ENCODE results near the gene GATAD2A.

The GATAD2A gene

GRCh38 chr19:19490214-19490968, 84.9 kb downstream of the GATAD2A start:
- DNase-seq (ENCODE audit: low read depth): peak; percentile 79

GRCh38 chr19:19491321-19492025, 86.0 kb downstream of the GATAD2A start:
- DNase-seq (ENCODE audit: low read depth): no peak

GRCh38 chr19:19492026-19492610, 86.6 kb downstream of the GATAD2A start:
- no peak for DNase-seq (ENCODE audit: low read depth)

- no peak for DNase-seq (ENCODE audit: low read depth)
Measured at GRCh38 chr19:19493841-19494546, 88.5 kb downstream of the GATAD2A start.

- DNase-seq (ENCODE audit: low read depth): no peak
Measured at GRCh38 chr19:19495614-19496603, 90.4 kb downstream of the GATAD2A start.

GRCh38 chr19:19498255-19498991, 92.9 kb downstream of the GATAD2A start:
- DNase-seq (ENCODE audit: low read depth): no peak

- DNase-seq (ENCODE audit: low read depth): no peak
Measured at GRCh38 chr19:19499272-19499995, 94.0 kb downstream of the GATAD2A start.

GRCh38 chr19:19500975-19501644, 95.6 kb downstream of the GATAD2A start:
- DNase-seq (ENCODE audit: low read depth): no peak

- DNase-seq (ENCODE audit: low read depth): no peak
Measured at GRCh38 chr19:19501798-19502197, 96.3 kb downstream of the GATAD2A start.

GRCh38 chr19:19502281-19502680, 96.8 kb downstream of the GATAD2A start:
- DNase-seq (ENCODE audit: low read depth): no peak

GRCh38 chr19:19502808-19503602, 97.5 kb downstream of the GATAD2A start:
- no peak for DNase-seq (ENCODE audit: low read depth)

GRCh38 chr19:19504754-19505668, 99.5 kb downstream of the GATAD2A start:
- no peak for DNase-seq (ENCODE audit: low read depth)

- no peak for DNase-seq (ENCODE audit: low read depth)
Measured at GRCh38 chr19:19505669-19506326, 100.3 kb downstream of the GATAD2A start.

- no peak for DNase-seq (ENCODE audit: low read depth)
Measured at GRCh38 chr19:19506592-19506991, 101.1 kb downstream of the GATAD2A start.

GRCh38 chr19:19507354-19507753, 101.9 kb downstream of the GATAD2A start:
- no peak for DNase-seq (ENCODE audit: low read depth)

GRCh38 chr19:19508217-19508616, 102.7 kb downstream of the GATAD2A start:
- no peak for DNase-seq (ENCODE audit: low read depth)

- no peak for DNase-seq (ENCODE audit: low read depth)
Measured at GRCh38 chr19:19510432-19510831, 105.0 kb downstream of the GATAD2A start.
